MM.1S (cell line): ENCODE measurements around the gene FGF14.

Experiments used
- EZH2 ChIP-seq: fragments of 300-600 bp; sonication (generic); optimal IDR thresholded peaks from 2 replicates; pipeline ENCODE3; 2017; ENCODE audit warnings: low read depth, mild to moderate bottlenecking, antibody characterized with exemption, low read length, mixed read lengths
- TF ChIP-seq, protein P1 (sequence below): fragments of 300-600 bp; sonication (generic); IDR thresholded peaks from 2 replicates; pipeline ENCODE4 v1.5.1; 2016; ENCODE audit warnings: antibody characterized with exemption, low read length, mixed read lengths

DNA sequence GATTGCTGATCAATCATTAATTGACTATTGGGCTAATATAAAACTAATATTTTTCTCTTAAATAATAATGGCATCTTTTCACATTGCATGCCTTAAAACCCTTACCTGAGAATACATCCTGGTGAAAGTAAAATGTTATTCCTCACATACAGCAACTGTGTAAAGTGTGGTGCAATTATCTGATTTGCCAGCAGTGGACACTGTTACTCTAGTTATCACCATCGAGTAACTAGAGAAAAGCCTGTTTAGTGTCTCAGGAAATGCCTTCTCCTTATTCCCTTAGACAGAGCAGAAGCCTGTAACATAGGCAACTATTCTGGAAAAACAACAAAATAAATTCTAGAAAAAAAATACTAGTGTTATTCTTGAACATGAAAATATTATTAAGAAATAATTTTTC lies 459.8 kb downstream of the FGF14 start:
- TF ChIP-seq, protein P1, sequence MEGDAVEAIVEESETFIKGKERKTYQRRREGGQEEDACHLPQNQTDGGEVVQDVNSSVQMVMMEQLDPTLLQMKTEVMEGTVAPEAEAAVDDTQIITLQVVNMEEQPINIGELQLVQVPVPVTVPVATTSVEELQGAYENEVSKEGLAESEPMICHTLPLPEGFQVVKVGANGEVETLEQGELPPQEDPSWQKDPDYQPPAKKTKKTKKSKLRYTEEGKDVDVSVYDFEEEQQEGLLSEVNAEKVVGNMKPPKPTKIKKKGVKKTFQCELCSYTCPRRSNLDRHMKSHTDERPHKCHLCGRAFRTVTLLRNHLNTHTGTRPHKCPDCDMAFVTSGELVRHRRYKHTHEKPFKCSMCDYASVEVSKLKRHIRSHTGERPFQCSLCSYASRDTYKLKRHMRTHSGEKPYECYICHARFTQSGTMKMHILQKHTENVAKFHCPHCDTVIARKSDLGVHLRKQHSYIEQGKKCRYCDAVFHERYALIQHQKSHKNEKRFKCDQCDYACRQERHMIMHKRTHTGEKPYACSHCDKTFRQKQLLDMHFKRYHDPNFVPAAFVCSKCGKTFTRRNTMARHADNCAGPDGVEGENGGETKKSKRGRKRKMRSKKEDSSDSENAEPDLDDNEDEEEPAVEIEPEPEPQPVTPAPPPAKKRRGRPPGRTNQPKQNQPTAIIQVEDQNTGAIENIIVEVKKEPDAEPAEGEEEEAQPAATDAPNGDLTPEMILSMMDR: peak; percentile 58
- TF ChIP-seq EZH2: no peak
